DMS53 treated with DMSO at 0.1 percent for 48 hours (cell line): ENCODE results near the gene OFD1.

ENCODE experiments used
- DNase-seq: peaks from one replicate; lab custom pipeline; 2025; ENCODE audit not compliant: unreplicated experiment; lab: John Stamatoyannopoulos, UW

OFD1 gene

GRCh38 chrX:13790206-13791131 lies 55.9 kb downstream of the OFD1 start:
- DNase-seq: no peak

GRCh38 chrX:13791145-13791544 lies 56.6 kb downstream of the OFD1 start:
- DNase-seq: no peak

GRCh38 chrX:13791559-13791958 lies 57.0 kb downstream of the OFD1 start:
- DNase-seq: no peak

GRCh38 chrX:13793897-13794296 lies 59.3 kb downstream of the OFD1 start:
- DNase-seq: no peak

GRCh38 chrX:13794417-13794816 lies 59.9 kb downstream of the OFD1 start:
- DNase-seq: no peak

- DNase-seq: no peak
Observed at GRCh38 chrX:13797512-13797911, 63.0 kb downstream of the OFD1 start.

GRCh38 chrX:13798184-13798583 lies 63.6 kb downstream of the OFD1 start:
- DNase-seq: no peak

- DNase-seq: no peak
Observed at GRCh38 chrX:13803116-13803515, 68.6 kb downstream of the OFD1 start.

GRCh38 chrX:13805241-13805640 lies 70.7 kb downstream of the OFD1 start:
- DNase-seq: no peak

- DNase-seq: no peak
Observed at GRCh38 chrX:13808293-13808692, 73.7 kb downstream of the OFD1 start.

- DNase-seq: no peak
Observed at GRCh38 chrX:13808865-13809264, 74.3 kb downstream of the OFD1 start.

- DNase-seq: no peak
Observed at GRCh38 chrX:13815664-13816063, 81.1 kb downstream of the OFD1 start.

- no peak for DNase-seq
Observed at GRCh38 chrX:13816176-13816575, 81.6 kb downstream of the OFD1 start.

GRCh38 chrX:13816643-13817627 lies 82.4 kb downstream of the OFD1 start, which contains the start of gene GPM6B:
Gene GPM6B, minus strand, starts transcription at chrX:13817093. Its CDS starts 189 bp downstream, at chrX:13816904.
- DNase-seq: no peak
